ENCODE results near the gene CPXM1.
A peak's percentile ranks its signal among the peaks of the same experiment; 100 is the strongest.
"Not testable (repeated sequence)": the region's sequence is repeated elsewhere in the genome, so short reads cannot be mapped to it uniquely, and the experiment has no call there.

CPXM1 gene

DNA sequence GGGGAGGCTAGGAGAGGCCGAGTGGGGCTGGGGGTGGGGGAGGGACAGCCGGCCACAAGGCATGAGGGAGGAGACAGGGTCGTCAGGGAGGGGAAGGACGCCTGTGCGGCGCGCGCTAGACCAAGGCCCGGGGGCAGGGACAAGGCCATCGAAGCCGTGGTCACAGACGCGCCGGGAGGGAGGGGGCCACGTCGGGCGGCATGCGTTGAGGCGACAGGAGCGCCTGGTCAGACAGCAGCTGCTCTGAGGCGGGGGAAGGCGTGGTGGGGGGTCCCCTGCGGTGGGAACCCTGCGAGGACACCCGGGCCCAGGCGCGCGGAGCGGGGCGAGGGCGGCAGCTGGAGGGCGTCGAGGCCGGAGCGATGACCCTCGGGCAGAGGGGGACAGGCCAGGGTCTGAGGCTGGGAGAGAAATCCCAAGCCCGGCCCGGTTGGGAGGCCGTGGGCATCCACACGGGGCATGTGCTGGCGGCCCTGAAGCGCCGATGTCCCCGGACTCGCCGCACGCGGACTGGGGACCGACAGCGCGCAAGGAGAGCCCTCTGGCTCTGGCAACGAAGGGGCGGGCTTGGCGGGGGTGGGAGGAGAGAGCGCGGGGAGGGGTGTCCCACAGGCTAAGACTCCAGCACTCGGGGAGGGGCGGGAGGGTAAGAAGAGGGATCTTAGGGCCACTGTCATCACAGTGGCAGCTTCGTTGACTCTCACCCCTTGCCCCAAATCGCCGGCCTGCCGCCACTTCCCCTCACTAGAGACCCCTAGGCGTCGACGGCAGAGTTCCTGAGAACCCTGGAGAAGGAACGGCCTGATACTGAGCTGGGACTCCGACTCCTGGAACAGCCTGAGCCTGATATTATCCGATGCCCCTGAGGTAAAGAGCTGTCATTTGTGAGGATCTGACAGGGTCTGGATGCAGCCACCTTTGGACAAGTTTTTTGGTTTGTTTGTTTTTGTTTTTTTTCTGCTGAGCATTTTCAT, 20.8 kb upstream of the CPXM1 start:
- DNase-seq = no peak

DNA sequence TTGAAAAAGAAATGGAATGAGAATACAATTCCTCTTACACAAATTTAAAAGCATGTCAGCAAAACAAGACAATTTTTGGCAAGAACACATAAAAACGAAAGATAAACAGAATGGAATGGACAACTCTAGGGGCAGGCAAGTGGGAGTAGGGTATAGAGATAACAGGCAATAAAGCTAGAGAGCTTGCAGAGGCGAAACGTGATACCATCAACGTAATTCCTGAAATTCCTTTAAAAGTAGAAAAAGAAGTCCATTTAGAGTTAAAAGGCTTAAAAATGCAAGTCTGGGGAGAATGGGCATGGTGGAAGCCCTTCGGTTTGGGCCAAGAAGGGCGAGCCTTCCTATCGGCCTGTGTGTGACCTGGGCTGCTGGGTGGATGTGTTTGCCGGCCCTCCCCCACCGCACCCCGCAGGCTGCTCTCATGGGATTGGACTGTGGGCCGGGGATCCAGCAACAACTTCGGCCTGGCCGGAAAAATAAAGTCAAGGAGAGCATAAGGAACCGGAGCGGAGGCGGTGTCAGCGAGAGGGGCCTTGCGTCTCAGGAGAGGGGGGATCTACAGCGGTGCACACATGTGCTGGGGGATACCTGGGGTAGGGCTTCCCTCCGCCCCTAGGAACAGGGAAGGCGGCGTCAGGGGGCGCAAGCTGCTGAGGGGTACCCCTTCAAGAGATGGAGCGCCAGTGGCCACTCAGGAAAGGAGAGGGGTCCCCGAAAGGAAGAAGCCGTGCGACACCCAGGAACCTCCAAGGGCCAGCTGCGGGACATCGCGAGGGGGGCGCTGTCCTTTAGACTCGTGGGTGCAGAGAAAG, 19.9 kb upstream of the CPXM1 start:
- DNase-seq = no peak

DNA sequence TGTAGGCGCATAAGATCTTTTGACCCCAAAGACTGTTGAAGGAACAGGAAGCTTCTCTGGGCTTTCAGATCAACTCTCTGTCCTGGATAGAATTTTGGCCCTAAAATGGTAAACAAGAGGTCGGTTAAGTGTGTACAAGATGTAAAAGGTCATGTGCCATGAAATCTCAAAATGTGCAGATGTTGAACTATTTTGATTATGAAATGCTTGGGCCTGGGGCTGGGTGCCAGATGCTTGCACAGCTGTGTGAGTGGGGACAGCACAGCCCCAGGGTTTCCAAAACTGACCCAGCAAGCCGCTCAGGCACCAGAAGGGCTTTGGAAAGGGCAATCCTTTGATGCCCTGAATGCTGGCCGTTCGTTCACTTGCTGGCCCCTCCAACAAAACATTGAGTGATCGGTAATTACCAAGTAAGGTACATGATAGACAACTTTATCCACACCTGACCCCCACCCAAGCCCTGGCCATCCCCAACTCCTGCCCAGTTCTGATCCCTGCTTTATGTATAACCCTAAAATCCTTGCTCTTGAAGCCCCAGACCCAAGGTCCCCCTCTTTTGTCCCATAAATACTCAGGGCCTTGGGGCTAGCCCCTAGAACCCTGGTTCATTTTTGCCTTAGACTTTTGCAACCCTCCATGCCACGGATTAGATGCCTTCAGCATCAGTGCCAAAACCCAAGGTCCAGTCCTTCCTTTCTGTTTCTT, 17.6 kb upstream of the CPXM1 start:
- no peak for DNase-seq

DNA sequence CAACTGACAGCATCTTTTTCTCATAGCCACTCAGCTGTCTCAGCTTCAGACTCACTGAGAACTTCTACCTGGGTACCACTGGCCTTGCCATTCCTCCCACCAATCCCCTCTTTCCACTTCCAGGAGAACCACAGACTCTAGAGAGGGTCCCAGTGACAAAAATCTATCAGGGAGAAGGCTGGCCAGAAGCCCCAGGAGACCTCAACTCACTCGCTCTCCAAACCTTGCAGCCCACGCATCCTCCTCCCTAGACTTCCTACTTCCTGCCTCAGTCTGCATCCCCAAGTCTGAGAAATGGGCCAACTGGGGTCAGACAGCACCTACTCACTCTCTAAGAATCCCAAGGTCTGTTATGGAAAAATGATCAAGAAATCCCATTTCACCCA, 16.9 kb upstream of the CPXM1 start:
- no peak for DNase-seq

DNA sequence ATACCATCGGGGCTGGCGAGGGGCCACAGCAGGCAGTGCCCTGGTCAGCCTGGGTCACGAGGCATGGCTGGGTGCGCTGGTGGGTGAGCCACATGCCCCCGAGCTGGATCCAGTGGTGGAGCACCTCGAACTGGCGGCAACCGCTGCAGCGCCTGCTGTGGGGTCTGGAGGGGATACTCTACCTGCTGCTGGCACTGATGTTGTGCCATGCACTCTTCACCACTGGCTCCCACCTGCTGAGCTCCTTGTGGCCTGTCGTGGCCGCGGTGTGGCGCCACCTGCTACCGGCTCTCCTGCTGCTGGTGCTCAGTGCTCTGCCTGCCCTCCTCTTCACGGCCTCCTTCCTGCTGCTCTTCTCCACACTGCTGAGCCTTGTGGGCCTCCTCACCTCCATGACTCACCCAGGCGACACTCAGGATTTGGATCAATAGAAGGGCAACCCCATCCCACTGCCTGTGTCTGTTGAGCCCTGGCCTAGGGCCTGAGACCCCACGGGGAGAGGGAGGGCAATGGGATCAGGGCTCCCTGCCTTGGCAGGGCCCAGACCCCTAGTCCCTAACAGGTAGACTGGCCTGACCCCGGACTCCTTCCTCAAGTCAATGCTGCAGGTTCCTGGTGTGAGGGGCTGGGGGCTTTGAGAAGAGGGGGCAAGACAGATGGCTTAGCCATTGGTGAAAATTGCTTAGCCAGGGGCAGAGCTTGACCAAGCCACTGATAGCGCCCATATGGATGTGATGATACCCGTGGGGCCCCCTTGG, 16.3 kb upstream of the CPXM1 start:
- DNase-seq = no peak

DNA sequence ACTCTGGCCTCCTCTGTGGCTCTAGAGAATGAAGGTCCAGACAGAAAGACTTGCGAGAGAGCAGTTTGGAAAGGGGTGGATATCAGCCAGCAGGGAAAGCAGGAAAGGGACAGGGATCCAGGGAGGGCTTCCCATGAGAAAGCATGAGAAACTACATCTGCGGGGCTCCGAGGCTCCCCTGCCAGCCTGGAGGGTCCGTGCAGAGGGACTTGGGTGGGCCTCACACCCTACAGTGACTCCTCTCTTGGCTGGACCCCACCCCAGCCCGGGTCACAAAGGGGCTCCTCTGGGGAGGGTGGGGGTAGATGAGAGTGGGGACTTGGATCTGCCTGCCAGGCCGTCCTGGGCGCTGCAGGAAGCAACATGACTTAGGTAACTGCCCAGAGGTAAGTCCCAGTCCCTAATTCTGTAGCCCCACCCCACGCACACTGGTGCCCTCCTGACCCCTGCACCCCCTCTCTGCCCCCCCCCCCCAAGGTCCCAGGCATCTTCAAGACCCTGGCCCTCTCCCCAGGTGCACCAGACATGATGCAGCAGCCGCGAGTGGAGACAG, 15.7 kb upstream of the CPXM1 start, which contains the start of gene TMEM239:
TSS of gene TMEM239 (plus strand) at position 335 of the 553 bp plus-strand sequence. CDS start at position 526, 191 bp downstream.
- DNase-seq = no peak

DNA sequence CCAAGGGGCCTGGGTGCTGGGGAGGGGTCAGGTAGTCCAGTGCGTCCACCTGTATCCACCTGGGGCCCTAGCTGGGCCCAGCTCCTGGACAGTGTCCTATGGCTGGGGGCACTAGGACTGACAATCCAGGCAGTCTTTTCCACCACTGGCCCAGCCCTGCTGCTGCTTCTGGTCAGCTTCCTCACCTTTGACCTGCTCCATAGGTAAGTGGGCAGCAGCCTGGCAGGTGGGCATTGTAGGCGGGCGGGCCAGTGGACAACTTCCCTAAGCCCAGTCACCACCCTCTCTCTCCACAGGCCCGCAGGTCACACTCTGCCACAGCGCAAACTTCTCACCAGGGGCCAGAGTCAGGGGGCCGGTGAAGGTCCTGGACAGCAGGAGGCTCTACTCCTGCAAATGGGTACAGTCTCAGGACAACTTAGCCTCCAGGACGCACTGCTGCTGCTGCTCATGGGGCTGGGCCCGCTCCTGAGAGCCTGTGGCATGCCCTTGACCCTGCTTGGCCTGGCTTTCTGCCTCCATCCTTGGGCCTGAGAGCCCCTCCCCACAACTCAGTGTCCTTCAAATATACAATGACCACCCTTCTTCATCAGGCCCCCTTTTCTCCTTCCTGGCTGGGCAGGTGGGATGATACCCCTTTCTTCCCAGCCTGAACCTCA, 14.9 kb upstream of the CPXM1 start:
- no peak for DNase-seq

DNA sequence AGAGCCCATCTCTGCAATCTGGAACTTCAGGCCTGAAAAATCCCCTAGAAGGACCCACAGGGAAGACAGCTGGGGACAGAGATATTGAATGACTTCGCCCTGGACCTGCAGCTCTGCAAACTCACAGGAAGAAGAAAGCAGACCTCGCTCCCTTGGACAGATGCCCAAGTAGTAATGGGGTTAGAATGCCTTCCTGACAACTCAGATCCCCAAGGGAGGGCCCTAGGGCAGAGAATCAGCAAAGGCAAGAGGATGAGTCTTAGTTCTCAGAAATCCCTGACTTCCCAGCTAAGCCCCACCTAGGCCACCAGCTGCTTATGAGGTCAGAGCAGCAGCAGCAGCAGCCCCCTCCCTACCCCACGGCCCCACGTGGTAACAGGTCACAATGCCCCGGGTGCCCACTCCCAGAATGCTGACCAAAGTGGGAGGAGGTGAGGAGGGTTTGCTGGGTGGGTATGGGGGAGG, 14.2 kb upstream of the CPXM1 start, which contains the start of gene C20orf141:
TSS of gene C20orf141 (plus strand) at position 401 of the 465 bp plus-strand sequence. CDS start 198 bp downstream, outside the sequence.
- peak; percentile 69 to 73 for DNase-seq

DNA sequence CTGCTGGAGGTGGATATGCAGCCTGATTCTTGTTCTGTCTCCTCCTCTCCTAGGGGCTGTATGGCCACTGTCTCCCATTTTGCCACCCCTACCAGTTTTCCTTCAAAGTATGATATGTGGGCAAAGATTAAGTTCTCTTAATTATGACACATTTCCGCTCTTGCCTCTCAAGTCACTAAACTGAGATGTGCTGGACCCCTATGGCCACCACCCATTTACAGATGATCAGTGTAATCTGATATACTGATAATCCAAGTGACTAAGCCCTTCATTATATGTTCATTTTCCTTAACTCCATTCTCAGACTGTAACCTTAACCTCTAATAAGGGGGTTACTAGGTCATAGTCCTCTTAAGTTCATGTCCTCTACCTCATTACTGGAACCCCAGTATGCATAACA, 13.6 kb upstream of the CPXM1 start:
- no peak for DNase-seq

DNA sequence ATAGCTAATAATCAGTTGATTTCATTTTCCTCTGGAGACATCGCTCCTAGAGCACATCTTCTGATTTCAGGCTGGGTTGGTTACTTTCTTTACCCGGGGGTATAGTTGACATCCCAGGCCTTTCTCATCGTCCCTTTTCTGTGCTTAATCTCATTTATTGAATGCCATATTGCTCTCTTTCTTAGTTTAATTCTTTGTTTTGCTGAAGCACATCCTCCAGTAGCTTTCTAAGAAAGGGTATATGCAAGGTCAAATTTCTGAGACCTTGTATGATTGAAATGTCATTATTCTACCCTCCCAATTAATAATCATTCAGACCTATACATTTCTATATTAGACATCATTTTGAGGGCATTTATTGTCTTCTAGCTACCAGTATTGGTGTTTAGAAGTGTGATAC, 11.8 kb upstream of the CPXM1 start:
- no peak for DNase-seq

DNA sequence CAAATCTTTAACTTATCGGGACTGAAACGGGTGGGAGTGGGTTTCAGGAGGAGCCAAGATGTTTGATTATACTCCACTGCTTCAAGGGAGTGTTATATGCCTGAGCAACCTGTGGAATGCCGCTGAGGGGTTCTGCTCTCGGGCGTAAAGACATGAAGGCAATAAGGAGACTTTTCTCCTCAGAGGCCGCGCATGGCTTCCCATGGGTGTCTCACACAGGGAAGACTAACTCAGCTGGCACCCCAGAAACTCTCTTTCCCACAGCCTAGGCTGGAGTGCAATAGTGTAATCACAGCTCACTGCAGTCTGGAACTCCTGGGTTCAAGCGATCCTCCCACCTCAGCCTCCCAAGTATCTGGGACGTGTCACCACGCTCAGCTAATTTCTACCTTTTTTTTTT, 9.3 kb upstream of the CPXM1 start:
- no peak for DNase-seq

DNA sequence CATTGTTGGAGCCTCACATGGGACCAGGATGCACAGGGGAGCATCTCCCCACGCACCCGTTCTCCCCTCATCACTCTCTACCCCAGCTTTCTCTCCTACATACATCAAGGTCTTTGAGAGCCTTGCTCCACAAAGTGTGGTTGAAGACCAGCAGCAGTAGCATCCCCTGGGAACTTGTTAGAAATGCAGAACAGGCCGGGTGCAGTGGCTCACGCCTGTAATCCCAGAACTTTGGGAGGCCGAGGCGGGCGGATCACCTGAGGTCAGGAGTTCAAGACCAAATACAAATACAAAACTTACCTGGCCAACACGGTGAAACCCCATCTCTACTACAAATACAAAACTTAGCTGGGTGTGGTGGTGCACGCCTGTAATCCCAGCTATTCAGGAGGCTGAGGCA, 7.5 kb upstream of the CPXM1 start:
- not testable (repeated sequence) for DNase-seq

DNA sequence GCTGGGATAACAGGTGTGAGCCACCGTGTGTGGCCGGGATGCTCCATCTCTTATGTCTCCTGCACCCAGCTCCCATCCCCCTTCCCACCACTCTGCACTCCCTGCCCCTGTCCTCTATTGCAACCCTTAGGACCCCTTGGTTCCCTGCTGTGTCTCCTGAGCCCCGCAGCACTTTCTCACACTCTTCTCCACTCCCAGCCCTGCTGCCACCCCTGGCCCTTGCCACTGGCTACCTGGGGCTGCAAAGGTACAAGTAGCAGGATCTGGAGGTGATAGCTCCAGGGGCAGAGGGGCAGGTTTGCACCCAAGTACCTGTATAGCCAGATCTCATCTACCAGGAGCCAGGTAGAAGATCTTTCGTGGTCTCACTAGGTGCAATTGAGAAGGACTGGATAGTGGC, 6.6 kb upstream of the CPXM1 start:
- DNase-seq = no peak

DNA sequence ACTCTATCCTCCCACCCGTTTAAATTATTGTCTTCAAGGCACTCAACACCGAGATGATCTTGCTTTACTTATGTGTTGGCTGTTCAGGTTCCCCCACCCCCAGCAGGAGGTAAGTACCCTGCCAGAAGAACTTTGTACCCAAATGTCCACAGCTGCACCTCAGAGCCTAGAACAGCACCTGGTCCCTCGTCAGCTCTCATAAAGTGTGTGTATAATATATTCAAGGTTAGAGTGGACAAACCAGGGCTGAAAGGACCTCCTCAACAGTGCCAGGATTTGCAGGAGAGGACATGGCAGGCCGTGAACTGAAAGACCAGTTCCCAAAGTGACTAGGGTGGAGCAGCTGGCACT, 5.9 kb upstream of the CPXM1 start:
- DNase-seq = no peak

DNA sequence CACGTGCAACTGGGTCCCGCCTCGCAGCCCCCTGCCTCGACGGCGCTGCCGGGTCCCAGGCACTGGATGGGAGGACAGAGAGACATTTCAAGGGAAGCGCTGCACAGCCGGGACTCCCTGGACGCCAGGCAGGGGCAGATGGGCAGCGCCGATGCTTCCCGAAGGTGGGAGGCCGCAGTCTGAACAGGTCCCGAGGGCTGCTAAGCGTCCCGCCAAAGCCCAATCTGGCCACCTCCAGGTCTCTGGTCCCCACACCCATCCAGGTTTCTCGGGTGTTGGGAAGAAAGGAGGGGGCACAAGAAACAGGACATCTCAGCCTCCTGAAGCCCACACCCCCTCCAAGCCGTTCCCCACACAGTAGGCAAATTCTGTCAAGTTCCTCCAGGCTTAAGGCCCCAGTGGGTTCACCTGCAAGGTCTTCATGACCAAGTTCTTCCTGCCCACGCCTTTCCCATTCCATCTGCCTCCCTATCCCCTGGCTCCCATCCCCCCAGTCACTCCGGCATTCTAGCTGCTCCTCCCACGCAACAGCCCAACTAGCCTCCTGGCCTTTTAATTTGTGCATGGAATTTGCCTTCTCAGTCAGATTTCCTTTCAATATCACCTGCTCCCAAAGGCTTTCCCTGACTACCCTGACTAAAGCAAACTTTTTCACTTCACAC, 5.4 kb upstream of the CPXM1 start:
- no peak for DNase-seq

DNA sequence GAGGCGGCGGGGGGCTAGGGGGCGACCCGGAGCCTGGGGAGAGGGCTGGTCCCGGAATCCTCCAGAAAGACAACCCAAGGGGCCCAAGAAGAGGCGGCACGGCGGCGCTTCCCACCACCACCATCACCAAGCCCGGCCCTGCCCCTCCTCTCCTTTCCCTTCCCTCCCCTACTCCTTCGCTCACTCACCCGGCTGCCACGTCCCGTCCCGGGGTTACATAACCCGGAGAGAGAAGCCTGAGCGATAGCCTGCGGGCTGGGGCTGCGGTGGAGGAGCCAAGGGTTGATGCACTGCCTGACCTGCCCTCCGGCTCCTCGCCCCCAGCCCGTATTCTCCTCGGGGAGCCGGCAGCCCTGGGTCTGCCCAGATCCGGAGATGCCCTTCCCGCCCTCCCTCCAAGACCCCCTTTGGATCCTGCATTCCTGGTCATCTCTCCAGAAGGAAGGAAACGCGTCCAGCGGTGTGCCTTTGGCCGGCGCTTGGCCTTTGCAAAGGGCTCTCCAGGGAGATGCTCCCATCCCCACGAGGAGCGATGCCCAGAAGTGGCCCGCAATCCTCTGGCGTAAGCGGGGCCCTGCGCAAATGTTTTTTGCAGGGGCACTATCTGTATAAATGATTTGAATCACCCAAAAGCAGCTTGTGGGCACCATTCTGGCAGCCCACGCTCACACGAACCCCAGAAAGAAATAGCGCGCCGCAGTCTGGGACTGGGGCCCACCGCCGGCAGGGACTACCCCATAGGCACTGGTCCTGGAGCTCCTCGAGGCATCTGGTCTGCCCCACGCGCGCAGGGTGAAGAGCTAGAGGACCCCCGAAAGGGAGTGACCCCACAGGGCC, 4.6 kb upstream of the CPXM1 start:
- no peak for DNase-seq

DNA sequence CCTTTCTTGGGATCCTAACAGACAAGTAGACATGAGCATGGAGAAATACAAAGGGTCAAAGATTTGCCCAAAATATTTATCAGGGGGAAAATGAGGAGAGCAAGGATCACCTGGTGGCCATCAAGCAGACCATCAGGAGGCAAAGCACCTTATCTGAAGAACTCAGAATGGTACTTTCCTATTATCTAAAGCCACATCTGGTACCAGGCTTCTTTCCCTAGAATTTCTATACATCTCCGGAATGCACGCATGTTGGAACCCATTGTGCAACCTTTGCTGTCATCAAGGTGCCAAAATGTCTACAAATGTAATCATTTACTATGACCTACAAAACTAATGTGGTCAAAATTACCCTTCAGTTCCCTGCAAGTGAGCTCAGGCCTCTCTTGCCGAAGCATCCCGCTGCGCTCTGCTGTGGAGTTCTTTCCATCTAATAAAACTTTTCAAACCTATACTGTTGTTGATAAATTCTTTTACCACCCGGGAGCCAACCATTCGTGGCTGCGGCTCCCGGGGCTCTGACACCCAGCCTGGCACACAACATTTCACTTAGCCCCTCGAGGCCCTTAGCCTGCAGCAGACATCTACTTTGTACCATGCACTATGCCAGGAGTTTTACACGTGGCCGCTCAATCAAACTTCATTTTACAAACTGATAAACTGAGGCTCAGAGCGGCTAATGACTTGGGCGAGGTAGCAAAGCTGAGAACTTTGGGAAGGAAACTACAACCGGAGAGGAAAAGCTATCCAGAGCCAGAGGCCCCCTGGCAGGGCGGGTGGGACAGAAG, 3.8 kb upstream of the CPXM1 start:
- no peak for DNase-seq

DNA sequence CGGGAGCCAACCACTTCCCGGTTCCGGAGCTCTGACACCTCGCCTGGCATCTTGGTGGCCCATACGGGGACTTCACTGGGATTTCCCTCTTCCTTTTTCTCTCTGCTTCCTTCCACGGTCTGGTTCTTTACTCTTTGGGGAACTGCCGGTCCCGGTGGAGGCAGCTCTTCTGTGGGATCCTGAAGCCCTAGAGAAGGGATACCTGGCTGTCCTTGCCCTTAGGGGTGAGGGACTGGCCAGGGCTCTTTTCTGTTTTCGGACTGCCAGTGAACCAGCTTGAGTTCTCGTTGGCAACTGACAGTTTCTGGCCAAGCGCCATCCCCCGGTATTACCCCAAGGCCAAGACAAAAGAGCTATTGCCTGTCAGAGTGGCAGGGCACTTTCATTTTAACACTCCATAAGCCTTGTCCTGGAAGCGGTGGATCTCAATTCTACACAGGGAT, 880 bp upstream of the CPXM1 start:
- DNase-seq = peak; percentile 42 to 51

All from Kasumi-1 (cell line).